NT2/D1 (cell line): ENCODE data around the gene ADCY3.

Source experiments
- DNase-seq: peaks from one replicate; pipeline ENCODE4 v3.0.0-alpha.2; 2011; ENCODE audit warnings: low read depth, low spot score
- H3K27me3 ChIP-seq: 2 replicates; pipeline ENCODE4 v1.6.0; 2011; ENCODE audit warnings: mild to moderate bottlenecking; ENCODE audit not compliant: insufficient read length, insufficient read depth
- H3K36me3 ChIP-seq: 2 replicates; pipeline ENCODE4 v1.6.1; 2011; ENCODE audit warnings: mild to moderate bottlenecking, low read length, mixed read lengths; ENCODE audit not compliant: insufficient read depth, insufficient read length
- H3K4me1 ChIP-seq: 2 replicates; pipeline ENCODE4 v1.5.1; 2011; ENCODE audit not compliant: insufficient read depth, insufficient read length
- H3K4me3 ChIP-seq: 2 replicates; pipeline ENCODE4 v1.5.1; 2011; ENCODE audit warnings: low read depth; ENCODE audit not compliant: insufficient read length
- H3K9ac ChIP-seq: 2 replicates; pipeline ENCODE4 v1.6.0; 2011; ENCODE audit warnings: low read depth; ENCODE audit not compliant: insufficient read length
- H3K9me3 ChIP-seq: 2 replicates; pipeline ENCODE4 v1.5.1; 2011; ENCODE audit warnings: mild to moderate bottlenecking, low read length; ENCODE audit not compliant: insufficient read depth
- SUZ12 ChIP-seq: IDR thresholded peaks from 2 replicates; pipeline ENCODE4 v1.6.1; 2011; ENCODE audit not compliant: insufficient read length, insufficient read depth; ENCODE audit errors: extremely low read depth
- YY1 ChIP-seq: IDR thresholded peaks from 2 replicates; pipeline ENCODE4 v1.6.1; 2011; ENCODE audit not compliant: insufficient read length, insufficient read depth
- ZNF274 ChIP-seq: IDR thresholded peaks from 2 replicates; pipeline ENCODE4 v1.6.1; 2011; ENCODE audit warnings: mild to moderate bottlenecking, low read depth, low read length

The ADCY3 gene

DNA sequence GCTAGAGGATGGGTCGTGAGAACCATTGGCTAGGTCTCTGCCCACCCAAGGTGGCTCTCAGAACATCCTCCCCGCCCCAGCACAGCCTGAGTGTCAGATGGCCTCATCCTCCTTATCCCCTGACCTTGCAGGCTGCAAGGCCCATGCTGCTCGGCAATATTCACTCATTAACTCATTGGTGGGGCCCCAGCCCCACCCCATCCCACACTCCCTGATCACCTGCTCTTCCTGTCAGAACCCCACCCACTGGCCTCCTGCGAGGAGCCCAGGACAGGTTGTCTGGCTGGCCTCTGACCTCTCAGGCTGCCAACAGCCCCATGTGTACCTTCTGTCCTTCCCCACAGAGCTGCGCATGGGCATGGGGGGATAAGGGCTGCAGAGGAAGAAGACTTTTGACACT lies 5.3 kb downstream of the ADCY3 start:
- peaks cover 6% of the 10 kb centered on the region for H3K27me3 ChIP-seq
- H3K4me1 ChIP-seq = peaks cover 12% of the 10 kb centered on the region
- H3K9ac ChIP-seq = no peak overlapping the region
- H3K9me3 ChIP-seq = no peaks in the 10 kb centered on the region
- no peak overlapping the region for H3K4me3 ChIP-seq
- TF ChIP-seq ZNF274 (no peak), YY1 (no peak), SUZ12 (no peak)
- no peak for DNase-seq
- peaks cover 15% of the 10 kb centered on the region for H3K36me3 ChIP-seq

DNA sequence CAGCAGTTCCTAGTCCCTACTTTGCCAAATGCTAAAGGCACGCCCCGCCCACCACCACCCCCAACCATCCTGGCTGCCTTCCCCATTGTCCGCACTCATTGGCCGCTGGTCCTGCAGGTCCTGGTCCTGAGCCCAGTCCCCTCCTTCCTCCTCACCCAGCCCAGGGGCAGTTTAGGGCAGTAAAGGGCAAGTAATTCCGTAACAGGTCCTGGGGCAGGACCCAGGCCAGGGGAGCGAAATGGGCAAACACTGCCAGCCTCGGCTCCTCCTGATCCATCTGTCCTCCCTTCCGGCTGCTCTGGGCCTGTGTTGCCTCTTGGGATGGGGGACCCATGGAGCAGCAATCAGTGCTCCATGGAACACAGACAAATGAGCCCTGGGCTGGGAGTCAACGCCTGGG lies 6.1 kb downstream of the ADCY3 start:
- no peak for TF ChIP-seq YY1
- TF ChIP-seq SUZ12 = no peak
- no peak for TF ChIP-seq ZNF274
- H3K36me3 ChIP-seq = peaks cover 15% of the 10 kb centered on the region
- H3K9ac ChIP-seq = peak overlapping the region; percentile 42
- no peaks in the 10 kb centered on the region for H3K9me3 ChIP-seq
- H3K4me1 ChIP-seq = peaks cover 8% of the 10 kb centered on the region
- no peak for DNase-seq
- H3K4me3 ChIP-seq = no peak overlapping the region
- peaks cover 6% of the 10 kb centered on the region for H3K27me3 ChIP-seq

DNA sequence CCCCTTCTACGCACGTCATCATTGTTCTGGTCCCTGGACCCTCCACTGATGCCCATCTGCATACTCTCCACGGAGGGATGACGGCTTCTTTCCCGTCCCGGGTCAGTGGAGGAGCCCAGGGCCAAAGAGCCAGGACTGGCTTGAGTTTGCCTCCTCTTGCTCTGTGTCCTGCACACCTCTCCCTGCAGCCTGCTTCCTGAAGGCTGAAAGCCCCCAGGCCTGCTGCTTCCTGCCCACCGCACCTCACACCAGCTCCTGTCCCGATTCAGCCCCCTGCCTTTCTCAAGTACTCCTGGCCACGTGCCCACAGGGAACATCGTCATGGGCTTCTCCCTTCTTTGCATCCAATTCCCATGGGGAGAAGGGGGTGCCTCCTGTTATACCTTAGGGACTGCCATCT lies 7.1 kb downstream of the ADCY3 start:
- Histone ChIP-seq H3K4me1 (peaks cover 3% of the 10 kb centered on the region), H3K9me3 (no peaks in the 10 kb centered on the region), H3K4me3 (no peak overlapping the region), H3K36me3 (peaks cover 13% of the 10 kb centered on the region), H3K9ac (no peak overlapping the region), H3K27me3 (no peaks in the 10 kb centered on the region)
- DNase-seq = no peak
- no peak for TF ChIP-seq ZNF274
- no peak for TF ChIP-seq SUZ12
- TF ChIP-seq YY1 = no peak

DNA sequence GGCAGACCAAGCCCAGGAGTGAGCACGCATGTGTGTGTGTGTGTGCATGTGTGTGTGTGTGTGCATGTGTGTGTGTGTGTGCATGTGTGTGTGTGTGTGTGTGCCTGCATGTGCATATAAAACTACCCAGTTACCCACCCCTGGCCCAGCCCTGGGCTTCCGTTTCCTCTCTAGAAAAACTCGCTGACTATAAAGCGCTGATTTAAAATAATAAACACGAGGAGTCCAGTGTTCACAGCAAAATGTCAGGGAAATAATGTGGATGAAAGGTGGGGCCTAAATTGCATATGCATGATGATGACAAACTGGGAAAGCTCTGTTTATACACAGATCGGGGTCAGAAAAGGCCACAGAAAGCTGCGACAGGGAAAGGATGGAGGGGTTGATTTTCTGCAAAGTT lies 7.5 kb downstream of the ADCY3 start:
- peaks cover 8% of the 10 kb centered on the region for H3K36me3 ChIP-seq
- no peak for TF ChIP-seq SUZ12
- no peak for DNase-seq
- no peak overlapping the region for H3K9ac ChIP-seq
- H3K4me3 ChIP-seq = no peak overlapping the region
- H3K9me3 ChIP-seq = no peaks in the 10 kb centered on the region
- peaks cover 3% of the 10 kb centered on the region for H3K4me1 ChIP-seq
- H3K27me3 ChIP-seq = no peaks in the 10 kb centered on the region

DNA sequence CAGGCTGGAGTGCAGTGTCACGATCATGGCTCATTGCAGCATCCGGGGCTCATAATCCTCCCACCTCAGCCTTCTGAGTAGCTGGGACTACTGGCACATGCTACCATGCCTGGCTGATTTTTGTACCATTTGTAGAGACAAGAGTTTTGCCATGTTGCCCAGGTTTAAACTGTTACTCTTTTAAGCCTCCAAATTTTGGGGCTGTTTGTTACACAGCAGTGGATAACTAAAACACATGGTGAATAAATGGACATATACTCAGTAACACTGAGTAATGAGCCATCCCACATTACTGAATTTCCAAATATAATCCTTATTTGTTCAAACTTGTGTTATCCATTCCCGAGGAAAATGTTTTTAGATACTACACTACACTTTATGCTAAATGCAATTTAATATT lies 9.8 kb downstream of the ADCY3 start:
- Histone ChIP-seq H3K36me3 (peaks cover 8% of the 10 kb centered on the region), H3K9ac (no peak overlapping the region), H3K4me1 (peaks cover 3% of the 10 kb centered on the region), H3K27me3 (no peaks in the 10 kb centered on the region), H3K9me3 (no peaks in the 10 kb centered on the region), H3K4me3 (no peak overlapping the region)
- TF ChIP-seq SUZ12 (no peak), ZNF274 (no peak)
- DNase-seq = no peak

DNA sequence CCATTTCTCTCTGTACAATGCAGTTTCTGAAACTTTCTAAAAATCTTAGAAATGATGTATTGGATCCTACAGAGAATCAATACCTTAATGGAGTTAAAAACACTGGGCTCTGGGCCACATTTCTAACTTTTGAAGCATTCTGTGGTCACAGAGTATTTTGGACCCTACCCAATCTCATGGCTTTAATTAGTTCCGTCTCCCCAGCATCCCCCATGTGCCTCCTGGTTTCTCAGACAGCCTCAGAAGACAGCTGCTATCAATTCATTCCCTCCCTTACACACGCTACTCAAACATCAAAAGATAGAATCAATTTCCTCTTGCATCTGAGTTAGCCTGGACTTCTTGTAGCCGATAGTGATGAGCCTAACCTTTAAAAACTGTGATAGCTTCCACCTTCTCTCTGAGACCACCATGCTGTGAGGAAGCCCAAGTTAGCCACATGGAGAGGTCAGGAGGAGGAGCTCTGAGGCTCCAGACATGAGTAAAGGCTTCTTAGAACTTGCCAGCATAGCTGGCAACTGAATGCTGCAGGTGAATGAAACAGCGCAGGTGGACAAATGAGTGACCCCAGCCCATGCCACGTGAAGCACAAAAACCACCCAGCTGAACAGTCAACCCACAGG lies 10.4 kb downstream of the ADCY3 start:
- Histone ChIP-seq H3K4me3 (no peak overlapping the region), H3K9ac (no peak overlapping the region), H3K4me1 (peaks cover 3% of the 10 kb centered on the region), H3K27me3 (no peaks in the 10 kb centered on the region), H3K9me3 (no peaks in the 10 kb centered on the region), H3K36me3 (peaks cover 8% of the 10 kb centered on the region)
- TF ChIP-seq YY1 (no peak), ZNF274 (no peak), SUZ12 (no peak)
- DNase-seq = no peak

DNA sequence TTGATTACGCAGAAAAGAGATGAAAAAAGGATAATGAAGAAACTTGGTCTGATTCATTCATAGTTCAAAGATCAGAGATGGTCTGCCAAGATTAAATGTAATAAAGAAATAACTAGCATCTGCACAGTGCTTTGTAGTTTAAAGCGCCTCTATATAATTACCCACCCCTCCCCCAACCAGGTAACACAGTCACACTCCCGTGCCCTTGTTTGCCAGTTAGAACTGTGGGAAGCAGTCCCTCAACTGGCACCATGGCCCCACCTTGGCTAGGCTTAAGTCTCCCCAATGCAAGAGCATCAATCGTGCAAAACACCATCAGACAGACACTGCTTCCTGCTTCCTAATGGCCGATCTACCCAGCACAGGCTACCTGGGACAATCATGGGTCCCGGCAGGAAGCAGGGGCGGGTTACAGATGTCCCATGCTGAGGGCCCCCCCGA lies 11.6 kb downstream of the ADCY3 start:
- Histone ChIP-seq H3K27me3 (no peaks in the 10 kb centered on the region), H3K9me3 (no peaks in the 10 kb centered on the region), H3K4me3 (no peak overlapping the region), H3K36me3 (peaks cover 8% of the 10 kb centered on the region), H3K9ac (no peak overlapping the region), H3K4me1 (peaks cover 3% of the 10 kb centered on the region)
- no peak for TF ChIP-seq SUZ12
- no peak for TF ChIP-seq ZNF274
- no peak for DNase-seq
